H9 (cell line): ENCODE results near the gene TMEM54. TPM values are rescaled to one million over a fixed set of nuclear protein-coding genes. Genes with fewer than 3 reads are reported as not detected.

Experiments
- DNase-seq: peaks from one replicate; pipeline ENCODE4 v3.0.0-alpha.2; 2017
- H2AFZ ChIP-seq: one replicate; pipeline ENCODE4 v1.6.1; 2013; ENCODE audit warnings: mild to moderate bottlenecking, low read length, control low read depth, moderate library complexity
- H2AK5ac ChIP-seq: 2 replicates; pipeline ENCODE4 v1.6.1; 2013; ENCODE audit warnings: low read length, control low read depth, mixed read lengths; ENCODE audit not compliant: insufficient read length
- H2BK120ac ChIP-seq: one replicate; pipeline ENCODE4 v1.6.1; 2013; ENCODE audit warnings: low read depth, mild to moderate bottlenecking, low read length, control low read depth, inconsistent platforms; ENCODE audit not compliant: poor library complexity, severe bottlenecking
- H2BK12ac ChIP-seq: 2 replicates; pipeline ENCODE4 v1.6.1; 2013; ENCODE audit warnings: low read length, control low read depth, mixed read lengths, low read depth; ENCODE audit not compliant: insufficient read length
- H2BK15ac ChIP-seq: 2 replicates; pipeline ENCODE4 v1.6.1; 2013; ENCODE audit warnings: low read depth, low read length, control low read depth
- H2BK20ac ChIP-seq: one replicate; pipeline ENCODE4 v1.6.1; 2013; ENCODE audit warnings: low read depth, mild to moderate bottlenecking, low read length, control low read depth, inconsistent platforms; ENCODE audit not compliant: poor library complexity, severe bottlenecking
- H2BK5ac ChIP-seq: 2 replicates; pipeline ENCODE4 v1.6.1; 2013; ENCODE audit warnings: low read length, control low read depth, mixed read lengths; ENCODE audit not compliant: insufficient read length
- H3K14ac ChIP-seq: 2 replicates; pipeline ENCODE4 v1.6.1; 2013; ENCODE audit warnings: low read length, control low read depth; ENCODE audit not compliant: insufficient read depth
- H3K18ac ChIP-seq: 2 replicates; pipeline ENCODE4 v1.6.1; 2013; ENCODE audit warnings: low read depth, mild to moderate bottlenecking, mixed read lengths, low read length, control low read depth; ENCODE audit not compliant: insufficient read length
- H3K23ac ChIP-seq: 2 replicates; pipeline ENCODE4 v1.6.1; 2013; ENCODE audit warnings: low read length, control low read depth, mixed read lengths, low read depth; ENCODE audit not compliant: insufficient read length
- H3K23me2 ChIP-seq: 2 replicates; pipeline ENCODE4 v1.6.1; 2013; ENCODE audit warnings: low read depth, mild to moderate bottlenecking, mixed read lengths, low read length, control low read depth; ENCODE audit not compliant: insufficient read length, poor library complexity, severe bottlenecking
- H3K27ac ChIP-seq: 2 replicates; pipeline ENCODE4 v1.5.1; 2013; ENCODE audit warnings: low read length, control low read depth, mixed read lengths, low read depth; ENCODE audit not compliant: insufficient read length
- H3K27me3 ChIP-seq: 2 replicates; pipeline ENCODE4 v1.6.1; 2013; ENCODE audit warnings: low read length, control low read depth, inconsistent platforms; ENCODE audit not compliant: insufficient read depth
- H3K4ac ChIP-seq: 2 replicates; pipeline ENCODE4 v1.6.1; 2013; ENCODE audit warnings: low read depth, mild to moderate bottlenecking, control low read depth, inconsistent platforms, low read length, moderate library complexity
- H3K4me1 ChIP-seq: 2 replicates; pipeline ENCODE4 v1.6.1; 2013; ENCODE audit warnings: low read length, control low read depth, inconsistent platforms; ENCODE audit not compliant: insufficient read depth
- H3K4me2 ChIP-seq: 2 replicates; pipeline ENCODE4 v1.6.1; 2013; ENCODE audit warnings: low read length, control low read depth, mixed read lengths; ENCODE audit not compliant: insufficient read length, insufficient read depth
- H3K56ac ChIP-seq: 2 replicates; pipeline ENCODE4 v1.6.1; 2013; ENCODE audit warnings: low read depth, mild to moderate bottlenecking, mixed read lengths, low read length, control low read depth; ENCODE audit not compliant: insufficient read length
- H3K79me1 ChIP-seq: 2 replicates; pipeline ENCODE4 v1.6.1; 2013; ENCODE audit warnings: low read depth, mild to moderate bottlenecking, moderate library complexity, low read length, control low read depth, inconsistent platforms; ENCODE audit not compliant: insufficient read depth, poor library complexity, severe bottlenecking
- H3K79me2 ChIP-seq: 2 replicates; pipeline ENCODE4 v1.6.1; 2013; ENCODE audit warnings: low read length, control low read depth, inconsistent platforms; ENCODE audit not compliant: insufficient read depth
- H3K9ac ChIP-seq: 2 replicates; pipeline ENCODE4 v1.6.1; 2013; ENCODE audit warnings: low read length, control low read depth, mixed read lengths; ENCODE audit not compliant: insufficient read length; ENCODE audit errors: extremely low read depth
- H3K9me3 ChIP-seq: one replicate; pipeline ENCODE4 v1.6.1; 2013; ENCODE audit warnings: low read depth, low read length, inconsistent platforms; ENCODE audit not compliant: control insufficient read depth
- H3T11ph ChIP-seq: one replicate; pipeline ENCODE4 v1.6.1; 2013; ENCODE audit warnings: mild to moderate bottlenecking, low read length, control low read depth, inconsistent platforms
- H4K20me1 ChIP-seq: one replicate; pipeline ENCODE4 v1.6.1; 2013; ENCODE audit not compliant: control insufficient read depth, insufficient read length, insufficient read depth
- H4K5ac ChIP-seq: 2 replicates; pipeline ENCODE4 v1.6.1; 2013; ENCODE audit warnings: low read depth, mild to moderate bottlenecking, mixed read lengths, low read length, control low read depth; ENCODE audit not compliant: insufficient read length
- H4K8ac ChIP-seq: replicated peaks from 2 replicates; pipeline ENCODE4 v1.6.1; 2013; ENCODE audit warnings: low read length, control low read depth, mixed read lengths, low read depth; ENCODE audit not compliant: insufficient read length
- H4K91ac ChIP-seq: 2 replicates; pipeline ENCODE4 v1.6.1; 2013; ENCODE audit warnings: low read depth, mild to moderate bottlenecking, moderate library complexity, mixed read lengths, low read length, control low read depth; ENCODE audit not compliant: insufficient read length
- H3K27ac Mint-ChIP-seq, 3 experiments: 2 replicates in 2 of 3; 3 replicates in 1 of 3; pipeline ENCODE4 v1.8.0; 2020 to 2021; ENCODE audit warnings: mixed read lengths in 3 of 3, mild to moderate bottlenecking in 1 of 3, moderate library complexity in 1 of 3
- H3K27me3 Mint-ChIP-seq: 2 replicates; pipeline ENCODE4 v1.8.0; 2021; ENCODE audit warnings: low read depth, mild to moderate bottlenecking, moderate library complexity, mixed read lengths
- H3K36me3 Mint-ChIP-seq, 3 experiments: 2 replicates in 2 of 3; 3 replicates in 1 of 3; pipeline ENCODE4 v1.8.0; 2020 to 2021; ENCODE audit warnings: low read depth in 3 of 3, mixed read lengths in 3 of 3; ENCODE audit not compliant: insufficient read depth in 1 of 3
- H3K4me1 Mint-ChIP-seq, 2 experiments: 2 replicates each; pipeline ENCODE4 v1.8.0; 2020; ENCODE audit warnings: mixed read lengths in 2 of 2
- H3K4me3 Mint-ChIP-seq, 2 experiments: 2 replicates in 1 of 2; 3 replicates in 1 of 2; pipeline ENCODE4 v1.8.0; 2020 to 2021; ENCODE audit warnings: mild to moderate bottlenecking in 2 of 2, mixed read lengths in 2 of 2, moderate library complexity in 1 of 2
- H3K9me3 Mint-ChIP-seq, 2 experiments: 2 replicates in 1 of 2; 3 replicates in 1 of 2; pipeline ENCODE4 v1.8.0; 2020; ENCODE audit warnings: mild to moderate bottlenecking in 2 of 2, mixed read lengths in 2 of 2, moderate library complexity in 1 of 2
- WGBS: extraction: QIAGEN DNeasy Blood & Tissue Kit; methylation state at CpG from one replicate; pipeline ENCODE4 v1.1.7; 2013; ENCODE audit warnings: missing lambda C conversion rate, low lambda C conversion rate, mixed read lengths; ENCODE audit not compliant: insufficient read length; ENCODE audit errors: extremely low coverage; 5-methylcytosine and 5-hydroxymethylcytosine counted together
- total RNA-seq: library from RNA; stranded (reverse); gene quantifications from 2 replicates; pipeline ENCODE4 v1.2.1, GENCODE V29; 2021
- TF ChIP-seq, protein P1 (sequence below): fragments of 200-600 bp; sonication (generic); conservative IDR thresholded peaks from 3 replicates; pipeline ENCODE4 v1.8.0; 2021; ENCODE audit warnings: antibody characterized with exemption, mild to moderate bottlenecking

Gene TMEM54
- total RNA-seq, 1 experiment from 2014 or later = 17.2 TPM

DNA sequence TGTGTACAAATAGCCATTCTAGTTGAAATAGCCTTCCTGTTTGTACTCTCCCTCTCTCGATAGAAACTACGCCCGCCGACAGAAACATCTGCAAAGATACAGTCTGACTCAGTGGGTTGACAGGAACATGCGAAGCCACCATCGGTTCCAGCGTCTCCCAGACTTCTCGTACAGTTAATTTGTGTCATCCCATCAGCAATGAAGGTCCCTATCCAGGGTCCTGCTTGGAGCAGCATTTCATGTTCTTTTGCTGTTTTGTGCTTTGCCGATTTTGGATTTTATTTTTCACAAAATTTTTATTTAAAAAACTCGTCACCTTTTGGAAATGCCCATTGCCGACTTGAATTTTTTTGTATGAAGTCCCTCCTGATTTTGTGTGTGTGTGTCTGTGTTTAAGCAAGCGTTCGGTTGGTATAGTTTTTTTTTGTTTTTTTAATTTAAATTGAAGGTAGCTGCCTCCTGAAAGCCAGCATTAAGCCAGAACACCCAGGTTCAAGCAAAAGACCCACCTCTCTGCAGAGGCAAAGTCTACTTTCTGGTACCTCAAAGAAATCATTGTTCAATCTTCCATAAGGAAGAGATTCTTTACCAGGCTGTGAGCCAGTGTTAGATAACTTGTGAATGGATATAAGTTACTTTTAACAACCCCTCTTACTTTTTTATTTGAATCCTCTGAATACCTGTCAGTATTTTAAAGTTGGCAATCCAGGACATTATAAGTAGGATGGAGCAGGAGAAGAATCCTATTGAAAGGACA lies 45.1 kb downstream of the TMEM54 start:
- Histone ChIP-seq H4K5ac (no peak overlapping the region), H3K56ac (no peak overlapping the region), H3K27me3 (no peaks in the 10 kb centered on the region), H2BK5ac (no peak overlapping the region), H3K4me1 (no peaks in the 10 kb centered on the region), H3K4ac (no peak overlapping the region), H2AK5ac (no peak overlapping the region), H3K23me2 (no peaks in the 10 kb centered on the region), H2BK120ac (no peak overlapping the region), H3K9me3 (no peaks in the 10 kb centered on the region), H3K27ac (no peak overlapping the region), H3K4me2 (no peak overlapping the region), H4K91ac (no peak overlapping the region), H2AFZ (no peak overlapping the region), H2BK12ac (no peak overlapping the region), H3T11ph (no peak overlapping the region), H3K9ac (no peak overlapping the region), H3K79me2 (no peaks in the 10 kb centered on the region), H2BK15ac (no peak overlapping the region), H2BK20ac (no peak overlapping the region), H4K20me1 (no peaks in the 10 kb centered on the region), H3K23ac (no peak overlapping the region), H3K79me1 (no peaks in the 10 kb centered on the region), H3K14ac (no peak overlapping the region), H4K8ac (no peak overlapping the region), H3K18ac (no peak overlapping the region)
- Mint-ChIP-seq H3K4me3 (no peak overlapping the region), H3K27me3 (no peaks in the 10 kb centered on the region), H3K4me1 (no peaks in the 10 kb centered on the region), H3K36me3 (peaks cover 13 to 57% (median 51%) of the 10 kb centered on the region in 3 experiments; a peak in 6 of 7 replicates), H3K27ac (no peak overlapping the region), H3K9me3 (no peaks in the 10 kb centered on the region)
- DNase-seq = no peak
- no CpG with 5 or more reads among the region's 13 CpGs for WGBS
- TF ChIP-seq, protein P1, sequence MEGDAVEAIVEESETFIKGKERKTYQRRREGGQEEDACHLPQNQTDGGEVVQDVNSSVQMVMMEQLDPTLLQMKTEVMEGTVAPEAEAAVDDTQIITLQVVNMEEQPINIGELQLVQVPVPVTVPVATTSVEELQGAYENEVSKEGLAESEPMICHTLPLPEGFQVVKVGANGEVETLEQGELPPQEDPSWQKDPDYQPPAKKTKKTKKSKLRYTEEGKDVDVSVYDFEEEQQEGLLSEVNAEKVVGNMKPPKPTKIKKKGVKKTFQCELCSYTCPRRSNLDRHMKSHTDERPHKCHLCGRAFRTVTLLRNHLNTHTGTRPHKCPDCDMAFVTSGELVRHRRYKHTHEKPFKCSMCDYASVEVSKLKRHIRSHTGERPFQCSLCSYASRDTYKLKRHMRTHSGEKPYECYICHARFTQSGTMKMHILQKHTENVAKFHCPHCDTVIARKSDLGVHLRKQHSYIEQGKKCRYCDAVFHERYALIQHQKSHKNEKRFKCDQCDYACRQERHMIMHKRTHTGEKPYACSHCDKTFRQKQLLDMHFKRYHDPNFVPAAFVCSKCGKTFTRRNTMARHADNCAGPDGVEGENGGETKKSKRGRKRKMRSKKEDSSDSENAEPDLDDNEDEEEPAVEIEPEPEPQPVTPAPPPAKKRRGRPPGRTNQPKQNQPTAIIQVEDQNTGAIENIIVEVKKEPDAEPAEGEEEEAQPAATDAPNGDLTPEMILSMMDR = no peak
